TTC549 (cell line): ENCODE measurements around the gene NPHP4.

Experiments used
- FAIRE-seq: peaks from 2 replicates; lab custom pipeline; 2012; peaks lifted over from hg19 to GRCh38; lab: Jason Lieb, UNC

Gene NPHP4

GRCh38 chr1:5970610-5971273, 21.5 kb downstream of the NPHP4 start:
- FAIRE-seq = no peak

GRCh38 chr1:5969168-5969567, 23.1 kb downstream of the NPHP4 start:
- no peak for FAIRE-seq

DNA sequence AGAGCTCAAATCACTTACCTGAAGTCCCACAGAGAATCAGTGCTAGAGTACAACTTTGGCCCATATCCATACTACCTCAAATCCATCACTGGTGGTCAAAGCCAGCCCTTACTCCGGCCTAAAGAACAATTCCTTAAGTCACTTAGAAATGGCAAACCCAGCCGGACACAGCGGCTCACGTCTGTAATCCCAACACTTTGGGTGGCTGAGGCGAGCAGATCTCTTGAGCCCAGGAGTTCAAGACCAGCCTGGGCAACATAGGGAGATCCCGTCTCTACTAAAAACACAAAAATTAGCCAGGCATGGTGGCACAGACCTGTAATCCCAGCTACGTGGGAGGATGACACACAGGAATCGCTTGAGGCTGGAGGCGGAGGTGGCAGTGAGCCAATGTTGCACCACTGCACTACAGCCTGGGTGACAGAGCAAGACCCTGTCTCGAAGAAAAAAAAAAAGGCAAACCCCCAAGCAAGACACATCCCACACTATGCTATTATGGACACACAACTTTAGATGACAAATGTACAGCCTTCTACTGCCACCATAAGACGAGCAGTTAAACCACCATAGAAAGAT, 24.0 kb downstream of the NPHP4 start:
- FAIRE-seq = no peak

- no peak for FAIRE-seq
These were observed 24.7 kb downstream of the NPHP4 start for GRCh38 chr1:5967351-5968160.

DNA sequence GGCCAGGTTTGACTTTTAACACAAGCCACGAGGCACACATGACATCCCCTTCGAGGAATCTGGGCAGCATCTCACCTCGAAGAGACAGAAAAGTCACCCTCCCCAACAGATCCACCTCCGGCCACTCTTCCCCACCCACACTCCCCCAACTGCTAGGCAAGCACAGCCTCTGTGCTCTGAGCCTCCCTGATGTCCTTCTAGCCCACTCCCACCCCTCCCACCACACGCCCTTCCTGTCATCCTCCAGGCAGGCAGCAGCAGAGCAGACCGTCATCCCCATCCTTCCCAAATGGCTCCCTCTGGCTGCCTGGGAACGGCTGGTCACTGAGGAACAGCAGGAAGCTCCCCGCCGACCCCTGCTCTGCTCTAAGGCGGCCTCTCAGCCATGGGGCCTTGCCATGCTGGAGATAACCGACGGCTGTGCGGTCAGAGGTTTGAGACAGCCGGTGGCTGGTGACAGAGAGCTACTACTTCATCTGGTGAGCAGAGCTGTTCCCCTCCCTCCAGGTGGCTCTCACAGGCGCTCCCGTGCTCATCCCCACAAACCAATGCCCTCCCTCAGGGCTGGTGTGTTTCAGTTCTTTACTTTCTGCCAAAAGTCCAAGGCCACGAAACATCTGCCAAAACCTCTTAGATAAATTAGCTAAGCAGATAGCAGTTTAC, 25.6 kb downstream of the NPHP4 start:
- FAIRE-seq = no peak

GRCh38 chr1:5965586-5966131, 26.6 kb downstream of the NPHP4 start:
- FAIRE-seq = no peak

GRCh38 chr1:5962265-5963105, 29.7 kb downstream of the NPHP4 start:
- no peak for FAIRE-seq

GRCh38 chr1:5961601-5962000, 30.6 kb downstream of the NPHP4 start:
- no peak for FAIRE-seq

DNA sequence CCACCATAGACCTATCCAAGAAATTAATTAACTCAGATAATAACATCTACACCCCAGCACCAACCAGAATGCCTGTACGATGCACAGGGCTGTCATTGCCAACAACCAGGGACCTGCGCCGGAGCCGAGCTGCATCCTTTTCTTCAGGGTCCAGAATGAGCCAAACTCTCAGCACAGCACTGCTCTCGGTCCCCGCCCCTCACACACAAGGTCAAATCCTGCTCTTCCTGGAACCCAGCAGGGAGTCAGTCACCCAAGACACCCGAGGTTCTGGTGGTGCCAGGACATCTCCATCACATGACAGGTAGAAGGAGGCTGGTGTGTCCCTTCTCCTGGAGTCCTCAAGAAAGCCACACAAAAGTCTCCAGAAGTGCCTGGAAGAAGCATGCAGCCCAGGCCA, 31.9 kb downstream of the NPHP4 start:
- no peak for FAIRE-seq

GRCh38 chr1:5959667-5960230, 32.5 kb downstream of the NPHP4 start:
- no peak for FAIRE-seq

- no peak for FAIRE-seq
These were observed 33.1 kb downstream of the NPHP4 start for GRCh38 chr1:5959087-5959486.

- no peak for FAIRE-seq
These were observed 36.0 kb downstream of the NPHP4 start for GRCh38 chr1:5956022-5956830.

DNA sequence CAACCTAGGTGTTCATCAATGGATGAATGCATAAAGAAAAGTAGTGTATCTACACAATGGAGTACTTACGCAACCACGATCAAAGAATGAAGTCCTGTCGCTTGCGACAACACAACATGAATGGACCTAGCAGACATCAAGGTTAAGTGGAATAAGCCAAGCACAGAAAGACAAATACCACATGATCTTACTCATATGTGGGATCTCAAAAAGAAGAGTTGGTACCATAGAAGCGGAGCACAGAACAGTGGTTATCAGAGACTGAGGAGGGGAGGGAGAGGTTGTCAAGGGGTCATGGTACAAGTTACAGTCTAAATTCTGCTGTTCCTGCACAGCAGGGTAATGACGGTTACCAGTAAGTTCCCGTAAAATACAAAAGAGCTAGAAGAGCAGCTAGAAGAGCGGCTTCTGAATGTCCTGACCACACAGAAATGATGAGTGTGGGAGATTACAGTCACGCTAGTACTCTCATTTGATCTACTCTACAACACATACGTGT, 36.7 kb downstream of the NPHP4 start:
- no peak for FAIRE-seq

DNA sequence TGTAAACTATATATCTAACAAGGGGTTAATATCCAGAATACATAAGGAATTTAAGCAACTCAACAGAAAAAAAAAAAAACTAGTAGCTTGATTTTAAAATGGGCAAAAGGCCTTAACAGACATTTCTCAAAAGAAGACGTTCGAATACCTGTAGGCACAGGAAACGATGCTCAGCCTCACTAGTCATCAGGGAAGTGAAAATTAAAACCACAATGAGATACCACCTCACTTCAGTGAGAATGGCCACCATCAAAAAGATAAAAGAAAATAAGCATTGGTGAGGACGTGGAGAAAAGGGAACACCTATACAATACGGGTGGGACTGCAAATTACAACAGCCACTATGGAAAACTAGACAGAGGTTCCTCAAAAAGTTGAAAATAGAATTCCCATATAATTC, 37.3 kb downstream of the NPHP4 start:
- no peak for FAIRE-seq

- no peak for FAIRE-seq
These were observed 38.8 kb downstream of the NPHP4 start for GRCh38 chr1:5953386-5953785.

DNA sequence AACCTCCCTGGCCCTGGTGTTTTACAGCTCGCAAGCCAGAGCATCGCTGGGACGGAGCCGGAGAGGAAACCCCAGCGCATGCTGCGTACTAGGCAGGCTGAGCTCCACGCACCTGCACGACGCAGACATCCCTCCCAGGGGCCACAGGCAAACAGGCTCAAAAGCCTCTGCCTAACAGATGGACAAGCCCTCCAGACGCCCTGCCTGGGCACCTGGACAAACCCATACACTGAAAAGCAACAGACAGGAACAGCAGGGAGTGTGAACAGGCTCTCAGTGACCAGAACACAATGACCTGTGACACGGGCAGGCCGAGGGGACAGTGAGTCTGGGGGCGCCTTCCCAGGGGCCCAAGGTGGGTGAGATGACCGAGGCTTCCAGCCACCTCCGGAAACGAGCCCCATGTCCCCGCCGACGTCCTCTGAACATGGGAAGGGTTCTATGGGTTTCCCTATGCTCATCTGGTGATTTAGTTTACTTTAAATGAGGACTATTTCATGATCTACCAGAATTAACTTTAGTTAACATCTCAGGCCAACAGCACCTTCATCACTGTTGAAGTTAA, 40.3 kb downstream of the NPHP4 start:
- no peak for FAIRE-seq

GRCh38 chr1:5950994-5951785, 41.0 kb downstream of the NPHP4 start:
- no peak for FAIRE-seq

GRCh38 chr1:5950201-5950895, 41.9 kb downstream of the NPHP4 start:
- FAIRE-seq = no peak

DNA sequence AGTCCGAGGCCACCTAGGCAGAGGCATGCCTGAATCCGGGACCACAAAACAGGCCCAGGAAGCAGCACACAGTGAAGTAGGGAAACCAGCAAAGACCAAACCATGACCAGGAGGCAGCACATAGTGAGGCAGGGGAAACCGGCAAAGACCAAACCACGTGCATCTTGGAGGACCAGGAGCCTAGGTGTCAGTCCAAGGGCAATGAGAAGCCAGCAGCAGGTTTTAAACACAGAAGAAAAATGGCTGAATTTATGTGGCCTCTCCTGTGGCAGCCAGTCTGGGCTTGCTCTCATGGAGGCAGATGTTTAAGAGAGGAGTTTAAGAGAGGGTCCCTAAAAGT, 42.5 kb downstream of the NPHP4 start:
- FAIRE-seq = no peak
